Glutamatergic neuron (in vitro differentiated cells): ENCODE results near the gene C12orf76. TPM values are rescaled to one million over a fixed set of nuclear protein-coding genes. Genes with fewer than 3 reads are reported as not detected.

ENCODE experiments used
- DNase-seq: peaks from one replicate; pipeline ENCODE4 v3.0.0; 2022
- H3K27ac Mint-ChIP-seq: one replicate; pipeline ENCODE4 v1.8.0; 2020; ENCODE audit warnings: mild to moderate bottlenecking, mixed read lengths, inconsistent platforms; ENCODE audit not compliant: unreplicated experiment
- H3K27me3 Mint-ChIP-seq: one replicate; pipeline ENCODE4 v1.8.0; 2020; ENCODE audit warnings: mild to moderate bottlenecking, moderate library complexity, mixed read lengths, inconsistent platforms; ENCODE audit not compliant: unreplicated experiment
- H3K36me3 Mint-ChIP-seq: one replicate; pipeline ENCODE4 v1.8.0; 2020; ENCODE audit warnings: mild to moderate bottlenecking, mixed read lengths, inconsistent platforms; ENCODE audit not compliant: unreplicated experiment
- H3K4me1 Mint-ChIP-seq: one replicate; pipeline ENCODE4 v1.8.0; 2020; ENCODE audit warnings: mild to moderate bottlenecking, low read depth, mixed read lengths, inconsistent platforms; ENCODE audit not compliant: unreplicated experiment
- H3K4me3 Mint-ChIP-seq: one replicate; pipeline ENCODE4 v1.8.0; 2020; ENCODE audit warnings: mild to moderate bottlenecking, mixed read lengths, inconsistent platforms; ENCODE audit not compliant: unreplicated experiment
- H3K9me3 Mint-ChIP-seq: one replicate; pipeline ENCODE4 v1.8.0; 2020; ENCODE audit warnings: mild to moderate bottlenecking, moderate library complexity, mixed read lengths, inconsistent platforms; ENCODE audit not compliant: unreplicated experiment
- total RNA-seq: library from RNA; stranded (reverse); fragmentation: NEBNext Ultra II Directional; extraction: Animal tissue kit (Norgen Biotek cat#: 25700); gene quantifications from one replicate; pipeline ENCODE4 v1.2.1, GENCODE V29; 2021; ENCODE audit not compliant: unreplicated experiment
- TF ChIP-seq, protein P1 (sequence below): fragments of 200-600 bp; sonication (generic); IDR thresholded peaks from one replicate; pipeline ENCODE4 v1.5.0; 2021; ENCODE audit not compliant: partially characterized antibody, unreplicated experiment

The C12orf76 gene
- total RNA-seq, 1 donor from 2014 or later = 43.3 TPM

- no peaks in the 10 kb centered on the region for H3K36me3 Mint-ChIP-seq
- H3K27me3 Mint-ChIP-seq = peaks cover 12% of the 10 kb centered on the region
- peaks cover 9% of the 10 kb centered on the region for H3K9me3 Mint-ChIP-seq
- no peak for DNase-seq
- H3K4me1 Mint-ChIP-seq = peaks cover 7% of the 10 kb centered on the region
- TF ChIP-seq, protein P1, sequence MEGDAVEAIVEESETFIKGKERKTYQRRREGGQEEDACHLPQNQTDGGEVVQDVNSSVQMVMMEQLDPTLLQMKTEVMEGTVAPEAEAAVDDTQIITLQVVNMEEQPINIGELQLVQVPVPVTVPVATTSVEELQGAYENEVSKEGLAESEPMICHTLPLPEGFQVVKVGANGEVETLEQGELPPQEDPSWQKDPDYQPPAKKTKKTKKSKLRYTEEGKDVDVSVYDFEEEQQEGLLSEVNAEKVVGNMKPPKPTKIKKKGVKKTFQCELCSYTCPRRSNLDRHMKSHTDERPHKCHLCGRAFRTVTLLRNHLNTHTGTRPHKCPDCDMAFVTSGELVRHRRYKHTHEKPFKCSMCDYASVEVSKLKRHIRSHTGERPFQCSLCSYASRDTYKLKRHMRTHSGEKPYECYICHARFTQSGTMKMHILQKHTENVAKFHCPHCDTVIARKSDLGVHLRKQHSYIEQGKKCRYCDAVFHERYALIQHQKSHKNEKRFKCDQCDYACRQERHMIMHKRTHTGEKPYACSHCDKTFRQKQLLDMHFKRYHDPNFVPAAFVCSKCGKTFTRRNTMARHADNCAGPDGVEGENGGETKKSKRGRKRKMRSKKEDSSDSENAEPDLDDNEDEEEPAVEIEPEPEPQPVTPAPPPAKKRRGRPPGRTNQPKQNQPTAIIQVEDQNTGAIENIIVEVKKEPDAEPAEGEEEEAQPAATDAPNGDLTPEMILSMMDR = no peak
- no peak overlapping the region for H3K27ac Mint-ChIP-seq
- H3K4me3 Mint-ChIP-seq = no peak overlapping the region
Observed at GRCh38 chr12:110001596-110001995, 46.7 kb downstream of the C12orf76 start.

DNA sequence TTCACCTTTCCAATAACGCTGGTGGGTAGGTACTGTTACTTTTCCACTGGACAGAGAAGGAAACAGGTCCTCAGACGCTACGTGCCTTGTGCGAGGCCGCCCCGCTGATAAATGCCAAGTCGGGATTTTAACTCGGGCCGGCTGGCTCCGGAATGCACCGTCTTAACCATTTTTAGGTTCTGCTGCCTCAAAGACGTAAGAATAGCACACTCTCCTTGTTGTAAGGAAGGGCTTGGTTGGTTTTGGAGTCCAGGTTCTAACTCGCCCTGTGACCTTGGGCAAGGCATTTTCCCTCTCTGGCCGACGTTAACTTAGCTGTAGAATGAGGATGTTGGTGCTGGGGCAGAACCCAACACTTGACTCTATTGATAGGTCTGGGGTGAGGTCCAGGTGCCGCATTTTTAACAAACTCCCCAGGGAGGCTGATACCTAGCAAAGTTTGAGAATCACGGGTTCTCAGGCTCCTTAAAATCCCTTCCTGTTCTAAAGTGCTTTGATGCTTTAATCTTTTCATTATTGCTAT is 48.3 kb downstream of the C12orf76 start:
- Mint-ChIP-seq H3K27ac (peak overlapping the region; percentile 90), H3K4me1 (peaks cover 8% of the 10 kb centered on the region), H3K9me3 (peaks cover 10% of the 10 kb centered on the region), H3K36me3 (no peaks in the 10 kb centered on the region), H3K27me3 (peaks cover 12% of the 10 kb centered on the region), H3K4me3 (peak overlapping the region; percentile 99)
- no peak for DNase-seq
- TF ChIP-seq, protein P1 = no peak

GRCh38 chr12:109999649-109999971 is 48.7 kb downstream of the C12orf76 start:
- no peaks in the 10 kb centered on the region for H3K36me3 Mint-ChIP-seq
- DNase-seq = no peak
- H3K4me1 Mint-ChIP-seq = peaks cover 12% of the 10 kb centered on the region
- peaks cover 10% of the 10 kb centered on the region for H3K9me3 Mint-ChIP-seq
- TF ChIP-seq, protein P1 = no peak
- H3K27me3 Mint-ChIP-seq = peaks cover 12% of the 10 kb centered on the region
- H3K4me3 Mint-ChIP-seq = peak overlapping the region; percentile 99
- peak overlapping the region; percentile 90 for H3K27ac Mint-ChIP-seq

GRCh38 chr12:109998904-109999648 is 49.2 kb downstream of the C12orf76 start, which contains the start of gene ANKRD13A:
Gene ANKRD13A (plus strand): TSS chr12:109999430. CDS start chr12:109999689, 259 bp downstream.
- Mint-ChIP-seq H3K4me3 (peak within 1 kb of the TSS; percentile 99), H3K4me1 (peaks cover 17% of the 10 kb centered on the region), H3K27ac (peak within 1 kb of the TSS; percentile 99), H3K9me3 (peaks cover 10% of the 10 kb centered on the region), H3K36me3 (no peaks in the 10 kb centered on the region), H3K27me3 (peaks cover 12% of the 10 kb centered on the region)
- peak; percentile 82 for DNase-seq
- TF ChIP-seq, protein P1 = no peak

GRCh38 chr12:109998241-109998903 is 50.0 kb downstream of the C12orf76 start:
- peaks cover 11% of the 10 kb centered on the region for H3K27me3 Mint-ChIP-seq
- H3K27ac Mint-ChIP-seq = peak overlapping the region; percentile 99
- H3K4me1 Mint-ChIP-seq = peaks cover 22% of the 10 kb centered on the region
- TF ChIP-seq, protein P1 = no peak
- no peaks in the 10 kb centered on the region for H3K36me3 Mint-ChIP-seq
- no peak for DNase-seq
- H3K4me3 Mint-ChIP-seq = peak overlapping the region; percentile 96
- peaks cover 10% of the 10 kb centered on the region for H3K9me3 Mint-ChIP-seq
